DND-41 (cell line): ENCODE results near the gene ELAVL2.

Experiments used
- ATAC-seq: fragments of 200-7000 bp; cut with Tn5 transposase; 3 replicates; pipeline ENCODE4 v1.9.1; 2021; ENCODE audit warnings: low read depth; ENCODE audit not compliant: insufficient read depth
- DNase-seq: peaks from one replicate; pipeline ENCODE4 v3.0.0-alpha.2; 2020
- H2AFZ ChIP-seq: 2 replicates; pipeline ENCODE4 v1.6.0; 2012; ENCODE audit warnings: low read depth, low read length
- H3K27ac ChIP-seq: 2 replicates; pipeline ENCODE4 v1.5.1; 2012; ENCODE audit warnings: low read length, inconsistent platforms
- H3K27me3 ChIP-seq: fragments of 200-600 bp; sonication (generic); 2 replicates; pipeline ENCODE4 v1.6.0; 2012; ENCODE audit warnings: low read length, mild to moderate bottlenecking, inconsistent platforms; ENCODE audit not compliant: insufficient read depth, poor library complexity
- H3K36me3 ChIP-seq: 2 replicates; pipeline ENCODE4 v1.5.1; 2012; ENCODE audit warnings: low read length, inconsistent platforms; ENCODE audit not compliant: insufficient read depth
- H3K4me1 ChIP-seq: 2 replicates; pipeline ENCODE4 v1.5.1; 2012; ENCODE audit warnings: mild to moderate bottlenecking, low read length; ENCODE audit not compliant: insufficient read depth
- H3K4me2 ChIP-seq: 2 replicates; pipeline ENCODE4 v1.6.0; 2012; ENCODE audit warnings: mild to moderate bottlenecking, moderate library complexity, low read length, inconsistent platforms; ENCODE audit not compliant: insufficient read depth
- H3K4me3 ChIP-seq, 2 experiments: fragments of 200-600 bp in 1 of 2; shearing (Covaris generic) in 1 of 2; 2 replicates each; pipeline ENCODE4 v1.5.1; 2012 to 2016; ENCODE audit warnings: inconsistent platforms in 2 of 2, low read length in 2 of 2, mild to moderate bottlenecking in 2 of 2, low read depth in 1 of 2, moderate library complexity in 1 of 2
- H3K79me2 ChIP-seq: 2 replicates; pipeline ENCODE4 v1.6.0; 2012; ENCODE audit warnings: low read length, inconsistent platforms; ENCODE audit not compliant: insufficient read depth
- H3K9ac ChIP-seq: 2 replicates; pipeline ENCODE4 v1.6.0; 2012; ENCODE audit warnings: low read depth, mild to moderate bottlenecking, inconsistent platforms, low read length, moderate library complexity
- H3K9me3 ChIP-seq: 2 replicates; pipeline ENCODE4 v1.5.1; 2012; ENCODE audit warnings: low read length, moderate library complexity, mild to moderate bottlenecking, inconsistent platforms; ENCODE audit not compliant: insufficient read depth, severe bottlenecking
- H4K20me1 ChIP-seq: 2 replicates; pipeline ENCODE4 v1.6.0; 2012; ENCODE audit warnings: low read length; ENCODE audit not compliant: insufficient read depth
- CTCF ChIP-seq: IDR thresholded peaks from 2 replicates; pipeline ENCODE4 v1.5.1; 2012; ENCODE audit warnings: borderline replicate concordance, low read length, moderate library complexity, mild to moderate bottlenecking; ENCODE audit not compliant: poor library complexity, severe bottlenecking; ENCODE audit errors: extremely low read depth
- EZH2 ChIP-seq: IDR thresholded peaks from 3 replicates; pipeline ENCODE4 v1.6.1; 2012; ENCODE audit warnings: borderline replicate concordance, low read depth, mild to moderate bottlenecking, moderate library complexity, low read length, inconsistent platforms; ENCODE audit not compliant: severe bottlenecking

The ELAVL2 gene

GRCh38 chr9:23799521-23799920 lies 26.5 kb downstream of the ELAVL2 start:
- H3K4me1 ChIP-seq, result no peaks in the 10 kb centered on the region
- H3K27me3 ChIP-seq, result no peaks in the 10 kb centered on the region
- TF ChIP-seq CTCF (no peak), EZH2 (no peak)
- no peaks in the 10 kb centered on the region for H3K9me3 ChIP-seq
- H3K9ac ChIP-seq, result no peak overlapping the region
- no peak overlapping the region for H3K4me3 ChIP-seq
- ATAC-seq (no peak), DNase-seq (no peak)
- H2AFZ ChIP-seq, result no peak overlapping the region
- H3K27ac ChIP-seq, result no peak overlapping the region
- no peaks in the 10 kb centered on the region for H3K36me3 ChIP-seq
- no peak overlapping the region for H3K4me2 ChIP-seq
- H3K79me2 ChIP-seq, result no peaks in the 10 kb centered on the region
- no peaks in the 10 kb centered on the region for H4K20me1 ChIP-seq

- H2AFZ ChIP-seq, result no peak overlapping the region
- no peak overlapping the region for H3K9ac ChIP-seq
- H3K27me3 ChIP-seq, result no peaks in the 10 kb centered on the region
- no peak overlapping the region for H3K27ac ChIP-seq
- H3K4me3 ChIP-seq, result no peak overlapping the region
- H3K4me1 ChIP-seq, result no peaks in the 10 kb centered on the region
- no peaks in the 10 kb centered on the region for H3K9me3 ChIP-seq
- DNase-seq (no peak), ATAC-seq (no peak)
- TF ChIP-seq CTCF, result no peak
- H3K4me2 ChIP-seq, result no peak overlapping the region
- no peaks in the 10 kb centered on the region for H3K79me2 ChIP-seq
- no peaks in the 10 kb centered on the region for H4K20me1 ChIP-seq
- no peaks in the 10 kb centered on the region for H3K36me3 ChIP-seq
Observed at GRCh38 chr9:23798325-23798724, 27.7 kb downstream of the ELAVL2 start.

GRCh38 chr9:23796209-23796608 lies 29.8 kb downstream of the ELAVL2 start:
- H3K4me2 ChIP-seq, result no peak overlapping the region
- H3K36me3 ChIP-seq, result no peaks in the 10 kb centered on the region
- no peak overlapping the region for H3K27ac ChIP-seq
- H3K4me1 ChIP-seq, result no peaks in the 10 kb centered on the region
- H3K9me3 ChIP-seq, result no peaks in the 10 kb centered on the region
- no peak overlapping the region for H3K9ac ChIP-seq
- no peak for ATAC-seq
- DNase-seq, result no peak
- TF ChIP-seq EZH2, result no peak
- TF ChIP-seq CTCF, result no peak
- no peaks in the 10 kb centered on the region for H3K79me2 ChIP-seq
- no peak overlapping the region for H3K4me3 ChIP-seq
- no peaks in the 10 kb centered on the region for H4K20me1 ChIP-seq
- no peak overlapping the region for H2AFZ ChIP-seq
- H3K27me3 ChIP-seq, result no peaks in the 10 kb centered on the region
